Retina (tissue), 1 donor: ENCODE data around the gene PLEKHM3.
"Not testable (repeated sequence)": the region's sequence is repeated elsewhere in the genome, so short reads cannot be mapped to it uniquely, and the experiment has no call there.

ENCODE experiments used
- DNase-seq: peaks from one replicate; pipeline ENCODE4 v3.0.0-alpha.2; 2016

Gene PLEKHM3

GRCh38 chr2:207987025-207987716, 38.2 kb downstream of the PLEKHM3 start:
- no peak for DNase-seq

GRCh38 chr2:207984765-207985480, 40.4 kb downstream of the PLEKHM3 start:
- no peak for DNase-seq

DNA sequence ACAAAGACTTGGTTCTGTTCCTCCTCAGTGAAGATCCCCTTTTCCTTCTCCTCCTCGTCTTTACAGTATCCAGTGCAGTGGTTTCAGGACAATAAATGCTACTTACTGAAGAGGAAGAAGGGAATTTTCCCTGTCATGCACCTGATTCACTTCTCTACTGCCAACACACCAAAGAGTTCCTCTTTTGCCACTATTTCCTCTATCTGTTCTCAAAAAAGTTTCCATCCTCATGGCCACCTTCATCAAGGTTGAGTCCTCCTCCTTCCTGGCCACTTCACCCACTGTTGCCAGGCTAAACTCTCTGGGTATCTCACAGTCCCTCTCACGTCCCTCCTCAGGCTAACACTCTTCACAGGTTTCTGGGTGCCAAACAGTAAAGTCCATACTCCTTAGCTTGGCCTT, 41.7 kb downstream of the PLEKHM3 start:
- DNase-seq, result no peak

GRCh38 chr2:207978177-207978948, 47.0 kb downstream of the PLEKHM3 start:
- no peak for DNase-seq

DNA sequence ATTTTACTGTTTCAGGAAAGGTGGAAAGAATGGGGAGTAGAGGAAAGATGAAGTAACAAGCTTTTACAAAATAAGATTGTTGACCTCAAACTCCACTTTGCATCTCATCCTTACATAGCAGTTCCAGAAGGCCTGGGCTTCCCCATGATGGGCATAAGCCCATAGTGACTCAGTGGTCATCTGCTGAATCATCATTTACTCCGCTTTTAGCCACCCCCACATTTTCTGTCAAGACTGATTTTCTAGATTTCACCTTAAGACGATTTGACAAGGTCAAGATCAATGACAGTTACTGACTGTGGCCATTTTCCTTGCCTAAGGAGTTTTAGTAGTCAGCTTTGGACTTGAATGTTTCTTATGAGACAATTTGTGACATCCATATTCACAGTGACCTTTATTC, 49.4 kb downstream of the PLEKHM3 start:
- DNase-seq, result peak; percentile 44

GRCh38 chr2:207974216-207974605, 51.1 kb downstream of the PLEKHM3 start:
- no peak for DNase-seq

GRCh38 chr2:207970826-207971180, 54.5 kb downstream of the PLEKHM3 start:
- no peak for DNase-seq

DNA sequence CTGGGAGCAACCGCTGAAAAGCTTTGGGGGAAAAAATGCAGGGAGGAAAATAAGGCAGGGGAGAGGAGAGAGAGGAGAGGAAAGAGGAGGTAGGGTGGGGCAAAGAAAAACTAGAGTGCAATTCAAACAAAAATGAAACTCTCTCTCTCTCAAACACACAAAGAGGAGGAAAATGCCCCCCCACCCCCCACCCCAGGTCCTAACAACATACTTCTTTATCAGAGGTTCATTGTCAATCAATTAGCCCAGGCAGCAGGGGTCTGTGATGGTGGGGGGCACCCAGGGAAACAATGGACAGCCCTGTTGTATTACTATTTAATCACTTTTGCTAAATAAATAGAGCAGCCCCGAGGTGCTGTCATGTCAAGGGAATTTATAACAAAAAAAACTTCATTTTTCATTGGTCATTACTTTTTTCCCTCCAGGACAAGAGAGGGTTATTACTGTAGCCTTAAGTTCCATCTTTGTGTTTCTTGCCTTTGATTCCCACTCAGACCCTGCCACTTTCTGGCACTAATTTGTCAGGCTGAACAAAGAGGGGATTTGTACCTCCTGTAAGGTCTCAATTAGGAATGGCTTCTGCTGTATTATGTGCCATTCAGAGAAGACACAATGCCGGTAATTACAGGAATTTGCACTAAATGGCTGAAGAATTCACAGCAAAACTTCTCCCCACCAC, 55.0 kb downstream of the PLEKHM3 start:
- peak; percentile 84 for DNase-seq

GRCh38 chr2:207969249-207969648, 56.1 kb downstream of the PLEKHM3 start:
- DNase-seq, result no peak

- no peak for DNase-seq
Observed at GRCh38 chr2:207967121-207967520, 58.2 kb downstream of the PLEKHM3 start.

GRCh38 chr2:207960911-207961310, 64.4 kb downstream of the PLEKHM3 start:
- no peak for DNase-seq

GRCh38 chr2:207960090-207960489, 65.2 kb downstream of the PLEKHM3 start:
- DNase-seq, result no peak

GRCh38 chr2:207956771-207957170, 68.6 kb downstream of the PLEKHM3 start:
- no peak for DNase-seq

DNA sequence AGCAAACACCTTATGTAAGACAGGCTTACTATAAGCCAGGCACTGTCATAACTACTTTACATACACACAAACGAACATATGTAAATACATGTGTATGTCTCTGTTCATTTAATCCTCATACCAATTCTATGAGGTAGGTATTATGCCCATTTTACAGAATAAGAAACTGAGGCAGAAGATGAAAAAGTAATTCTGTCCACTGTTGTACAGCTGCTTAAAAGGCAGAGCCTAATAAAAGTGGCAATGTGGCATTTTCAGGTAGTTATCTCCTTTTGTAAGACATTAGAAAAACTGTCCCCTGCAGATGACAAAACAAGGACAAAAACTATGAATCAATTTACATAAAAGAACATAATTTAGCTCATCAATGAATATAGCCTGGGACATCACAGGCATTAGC, 69.9 kb downstream of the PLEKHM3 start:
- DNase-seq, result no peak

- DNase-seq, result no peak
Observed at GRCh38 chr2:207953354-207953753, 72.0 kb downstream of the PLEKHM3 start.

- no peak for DNase-seq
Observed at GRCh38 chr2:207952564-207953345, 72.6 kb downstream of the PLEKHM3 start.

DNA sequence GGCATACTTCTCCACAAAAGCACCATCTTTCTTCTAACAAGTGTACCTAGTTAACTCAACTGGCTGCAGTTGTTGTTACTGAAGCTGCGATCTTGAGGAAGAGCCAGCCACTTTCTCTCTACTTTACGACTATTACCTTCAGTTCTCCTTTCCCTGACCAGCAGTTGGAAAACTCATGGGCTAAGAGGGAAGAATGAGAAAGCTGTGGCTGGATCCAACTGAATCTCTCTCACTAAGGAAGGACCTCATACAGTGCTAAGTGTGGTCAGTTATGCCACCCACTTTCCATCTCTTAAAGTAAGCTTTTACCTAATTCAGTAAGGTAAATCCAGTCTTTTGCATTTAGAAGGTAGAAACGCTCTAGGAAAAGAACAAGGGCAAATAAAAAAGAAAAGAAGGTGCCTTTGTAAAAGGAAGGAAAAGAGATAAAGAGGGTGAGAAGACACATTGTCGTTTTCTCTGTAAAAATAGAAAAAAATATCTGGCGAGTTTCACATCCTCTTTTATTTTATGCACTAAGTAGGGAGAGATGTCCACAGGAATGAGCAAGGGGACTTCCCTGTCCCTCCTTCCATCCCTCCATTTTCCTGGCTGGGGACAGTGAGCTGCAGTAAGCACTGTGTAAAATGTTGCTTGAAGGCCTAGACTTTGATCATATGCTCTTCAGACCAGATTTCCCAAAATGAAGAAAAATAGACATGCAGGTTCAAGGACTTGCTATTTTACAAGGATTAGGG, 73.4 kb downstream of the PLEKHM3 start:
- no peak for DNase-seq

DNA sequence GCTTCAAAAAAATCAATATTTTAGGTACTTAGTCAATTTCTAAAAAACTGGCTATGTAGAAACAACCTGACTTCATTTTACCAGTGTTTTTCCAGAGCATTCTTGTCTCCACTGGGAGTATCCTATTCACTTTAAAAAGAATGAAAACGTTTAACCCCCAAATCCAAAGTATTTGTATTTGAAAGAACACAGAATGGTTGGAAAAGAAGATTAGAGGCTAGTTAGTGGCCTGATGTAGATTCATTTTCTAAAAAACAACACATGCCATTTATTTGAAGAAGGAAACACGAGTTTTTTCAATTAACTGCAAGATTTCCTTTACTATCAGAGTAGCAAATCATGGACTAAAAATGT, 74.6 kb downstream of the PLEKHM3 start:
- DNase-seq, result no peak

GRCh38 chr2:207950063-207950760, 75.1 kb downstream of the PLEKHM3 start:
- DNase-seq, result no peak

DNA sequence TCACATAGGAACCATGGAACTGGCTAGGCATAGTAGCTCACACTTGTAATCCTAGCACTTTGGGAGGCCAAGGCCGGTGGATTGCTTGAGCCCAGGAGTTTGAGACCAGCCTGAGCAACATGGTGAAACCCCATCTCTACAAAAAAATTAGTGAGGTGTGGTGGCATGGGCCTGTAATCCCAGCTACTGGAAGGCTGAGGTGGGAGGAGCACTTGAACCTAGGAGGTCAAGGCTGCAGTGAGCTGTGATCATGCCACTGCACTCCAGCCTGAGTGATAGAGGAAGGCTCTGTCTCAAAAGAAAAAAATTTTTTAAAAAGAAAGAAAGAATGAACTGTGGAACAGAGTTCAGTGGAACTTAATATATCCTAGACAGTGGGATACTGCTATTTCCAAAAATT, 76.1 kb downstream of the PLEKHM3 start:
- not testable (repeated sequence) for DNase-seq

GRCh38 chr2:207944979-207945600, 80.2 kb downstream of the PLEKHM3 start:
- peak; percentile 54 for DNase-seq
